Glomerular visceral epithelial cell (primary cell): ENCODE data around the gene LPP.

Source experiments
- DNase-seq: peaks from one replicate; pipeline ENCODE4 v3.0.0-alpha.2; 2016; ENCODE audit errors: extremely low spot score

LPP gene

DNA sequence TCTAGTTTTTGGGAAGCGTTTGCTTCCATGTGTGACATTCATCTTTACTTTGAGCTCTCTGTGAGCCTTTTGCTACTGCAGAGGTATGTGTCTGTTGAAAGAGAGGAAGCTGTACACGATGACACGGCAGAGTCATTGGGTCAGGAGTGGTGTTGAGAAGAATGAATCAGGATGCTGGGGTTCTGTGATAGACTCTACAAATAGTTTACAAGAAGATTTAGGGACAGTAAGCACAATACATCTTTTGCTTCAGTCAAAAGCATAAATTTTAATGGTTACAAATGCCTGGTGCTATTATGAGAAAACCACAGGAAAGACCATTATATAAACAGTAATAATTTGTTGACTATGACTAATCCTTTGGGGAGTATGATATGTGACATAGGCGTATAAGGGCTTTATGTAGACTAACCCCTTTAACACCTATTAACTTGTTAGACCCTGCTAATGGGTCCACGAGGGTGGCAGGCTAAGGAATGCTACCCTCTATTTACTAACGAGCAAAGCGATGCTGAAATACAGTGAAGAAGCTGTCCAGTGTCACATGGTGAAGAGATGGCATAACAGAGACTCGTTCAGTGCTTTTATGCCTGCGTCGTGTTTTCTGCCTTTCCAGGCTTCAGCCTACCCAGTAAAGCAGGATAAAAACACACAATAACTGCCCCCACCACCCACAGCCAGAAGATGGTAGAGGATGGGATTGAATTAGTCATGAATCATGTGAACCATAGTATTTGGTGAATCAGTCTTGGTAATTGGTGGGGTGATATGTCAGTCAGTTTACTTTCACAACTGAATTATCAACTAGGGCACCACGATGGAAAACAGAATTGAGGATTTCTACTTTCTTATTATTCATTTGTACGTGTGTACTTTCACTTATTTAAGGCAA, 118.8 kb downstream of the LPP start:
- DNase-seq: peak; percentile 64

DNA sequence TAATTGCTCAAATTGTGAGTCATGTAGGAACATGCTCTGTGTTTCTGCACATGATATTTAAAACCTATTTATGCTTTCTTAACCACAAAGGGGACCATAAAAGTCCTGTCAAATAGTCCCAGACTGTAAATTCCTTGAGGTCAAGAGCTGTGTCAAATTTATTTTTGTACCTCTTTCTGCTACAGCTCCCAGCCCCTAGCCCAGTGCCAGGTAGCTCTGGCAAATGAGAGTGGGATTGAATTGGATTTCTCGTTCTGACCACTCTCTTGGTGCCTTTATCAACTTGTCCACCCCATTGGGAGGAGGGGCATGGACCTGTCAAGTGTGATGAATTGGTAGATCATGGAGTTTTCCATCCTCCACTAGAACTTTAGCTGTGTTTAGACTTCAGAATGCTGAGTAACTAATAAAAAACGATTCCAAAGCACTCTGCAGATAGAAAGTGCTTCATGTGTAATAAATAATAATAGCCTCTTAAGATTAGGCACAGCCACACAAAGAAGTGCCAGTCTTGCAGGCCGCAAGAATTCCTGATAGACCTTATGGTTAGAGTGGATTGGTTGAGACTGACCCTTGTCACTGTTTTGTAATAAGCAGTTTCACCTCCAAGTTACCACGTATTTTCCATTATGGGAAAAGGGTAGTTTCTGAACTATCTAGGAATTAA, 120.4 kb downstream of the LPP start:
- DNase-seq: peak; percentile 45

- DNase-seq: no peak
Observed at GRCh38 chr3:188276375-188276774, 122.4 kb downstream of the LPP start.

DNA sequence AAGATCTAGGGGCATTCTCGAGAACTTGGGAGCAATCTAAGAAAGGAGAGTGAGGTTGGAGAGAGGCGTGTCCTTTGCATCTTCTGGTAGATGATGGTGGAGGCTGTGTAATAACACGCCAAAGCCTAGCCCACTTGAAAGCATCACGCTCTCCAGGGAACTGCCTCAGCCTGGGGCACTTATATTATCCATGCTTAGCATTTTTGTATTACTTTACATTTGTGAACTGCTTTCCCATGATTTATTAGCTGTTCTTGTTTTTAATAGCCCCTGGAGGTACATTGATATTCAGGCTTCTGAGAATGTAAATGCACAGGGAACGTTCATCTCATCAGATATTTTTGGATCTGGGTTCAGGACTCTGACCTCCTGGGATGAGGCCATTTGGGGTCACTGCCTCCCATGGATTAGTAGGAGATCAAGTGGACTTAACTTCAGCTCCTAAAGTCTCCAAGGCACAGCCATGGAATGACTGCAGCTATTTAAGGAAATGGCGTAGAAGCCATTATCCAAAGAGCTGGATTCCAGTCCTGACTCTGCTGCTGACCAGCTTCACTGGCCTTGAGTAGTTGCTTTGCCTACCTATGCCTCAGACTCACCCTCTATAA, 124.9 kb downstream of the LPP start:
- DNase-seq: no peak

DNA sequence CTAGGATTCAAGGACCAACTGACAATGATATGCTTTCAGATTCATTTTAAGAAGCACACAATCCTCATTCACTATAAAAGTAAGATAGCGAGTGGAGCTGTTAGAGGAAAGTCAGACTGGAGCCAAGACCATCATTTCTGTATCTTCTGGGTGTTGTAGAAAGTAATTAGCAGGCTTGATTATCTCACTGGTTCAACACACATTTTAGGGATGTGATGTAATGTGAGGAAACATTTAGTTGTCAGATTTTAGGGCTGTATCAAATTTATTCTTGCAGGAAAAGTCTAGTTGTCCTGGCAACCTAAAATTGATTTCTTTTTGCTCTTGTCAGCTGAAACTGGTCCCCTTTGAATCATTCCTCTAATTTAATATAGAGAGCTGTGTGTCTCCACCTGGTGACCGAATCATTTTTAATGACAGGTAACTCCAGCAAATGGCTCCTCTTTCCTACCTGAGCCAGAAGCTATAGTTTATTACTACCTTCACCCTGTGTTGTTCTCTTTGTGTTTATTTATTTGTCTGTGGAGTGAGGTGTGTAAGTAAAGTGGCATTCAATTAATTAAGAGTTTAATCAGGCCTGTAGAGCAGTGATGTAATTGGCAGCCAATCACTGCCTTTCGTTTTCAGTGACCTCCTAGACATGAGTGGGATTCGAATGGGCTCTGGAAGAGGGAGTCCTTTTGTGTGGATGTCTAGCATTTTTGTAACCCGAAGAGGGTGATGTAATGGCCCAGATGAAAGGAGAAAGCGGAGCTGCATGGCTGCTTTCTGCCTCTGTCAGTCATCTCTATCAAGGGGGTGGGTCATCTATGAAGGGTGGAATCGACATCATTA, 125.8 kb downstream of the LPP start:
- no peak for DNase-seq

DNA sequence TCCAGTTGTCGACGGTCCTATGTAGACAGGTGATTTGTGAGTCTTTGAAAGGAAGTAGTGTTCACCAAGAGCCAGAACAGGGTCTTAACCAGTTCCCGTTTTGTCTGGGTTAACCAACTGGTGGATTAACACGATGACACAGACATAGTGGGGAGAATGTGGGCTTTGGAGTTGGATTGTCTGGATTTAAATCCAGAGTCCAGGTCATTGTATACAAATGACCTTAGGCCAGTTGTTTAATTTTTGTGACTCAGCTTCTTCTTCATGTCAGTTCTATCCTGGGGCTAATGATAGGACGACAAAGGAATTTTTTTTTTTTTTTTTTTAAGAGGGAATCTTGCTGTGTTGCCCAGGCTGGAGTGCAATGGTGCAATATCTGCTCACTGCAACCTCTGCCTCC, 126.7 kb downstream of the LPP start:
- DNase-seq: no peak

GRCh38 chr3:188282871-188283270, 128.9 kb downstream of the LPP start:
- DNase-seq: no peak

DNA sequence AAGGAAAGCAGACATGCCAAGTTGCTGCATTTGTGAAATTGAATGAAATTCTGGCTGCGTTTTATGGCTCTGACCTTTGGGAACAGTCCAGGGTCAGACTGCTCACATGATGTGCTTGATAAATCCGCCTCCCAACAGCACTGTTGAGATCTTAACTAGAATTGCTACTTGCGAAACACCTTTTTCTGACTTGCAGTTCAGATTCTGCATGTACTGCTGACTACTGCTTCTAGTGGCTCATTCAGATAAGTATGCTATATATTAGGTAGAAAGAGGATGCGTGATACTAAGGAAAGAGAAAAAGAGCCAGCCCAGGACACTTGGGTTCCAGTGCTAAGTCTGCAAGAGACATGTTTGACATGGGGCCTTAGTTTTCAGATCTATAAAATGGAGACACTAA, 129.4 kb downstream of the LPP start:
- no peak for DNase-seq

- no peak for DNase-seq
Observed at GRCh38 chr3:188284455-188285212, 130.7 kb downstream of the LPP start.

DNA sequence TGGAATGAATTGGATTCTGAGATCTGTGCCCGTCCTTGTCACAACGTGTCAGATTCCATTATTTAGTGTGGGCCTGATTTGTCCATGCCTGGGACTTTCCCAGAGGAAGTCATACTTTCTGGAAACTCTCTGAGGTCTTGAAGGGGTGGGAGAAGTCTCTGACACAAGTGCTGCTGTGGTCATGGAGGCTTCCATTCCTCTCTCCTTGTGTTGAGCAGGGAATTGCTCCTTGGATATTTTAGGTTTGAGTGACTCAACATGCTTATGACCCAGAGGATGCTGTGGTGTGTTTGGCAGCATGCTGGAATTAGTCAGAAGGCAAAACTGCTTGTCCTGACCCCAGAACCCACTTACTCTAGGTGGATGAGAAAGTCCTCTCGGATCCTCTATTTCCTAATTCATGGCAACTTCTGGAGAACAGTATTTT, 132.1 kb downstream of the LPP start:
- DNase-seq: peak; percentile 96

DNA sequence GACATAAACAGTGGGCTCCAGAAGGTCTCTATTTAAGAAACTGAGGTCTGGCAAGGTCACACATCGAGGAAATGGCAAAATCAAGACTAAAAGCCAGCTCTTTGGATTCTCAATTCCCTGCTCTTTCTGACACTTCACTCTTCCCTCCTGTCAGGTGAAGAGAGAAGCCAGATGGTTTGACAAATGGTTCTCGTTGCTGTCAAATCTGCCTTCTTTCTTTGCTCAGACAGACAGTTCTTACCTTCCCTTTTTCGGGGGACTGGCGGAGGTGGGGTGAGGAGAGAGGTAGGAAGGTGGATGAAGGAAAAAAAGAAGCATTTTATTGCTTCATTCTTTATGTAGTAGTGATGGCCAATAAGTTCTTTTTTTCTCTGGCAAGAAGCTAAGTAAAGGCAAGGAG, 133.4 kb downstream of the LPP start:
- DNase-seq: no peak

- no peak for DNase-seq
Observed at GRCh38 chr3:188287762-188288505, 134.0 kb downstream of the LPP start.

GRCh38 chr3:188292251-188292650, 138.3 kb downstream of the LPP start:
- DNase-seq: no peak

DNA sequence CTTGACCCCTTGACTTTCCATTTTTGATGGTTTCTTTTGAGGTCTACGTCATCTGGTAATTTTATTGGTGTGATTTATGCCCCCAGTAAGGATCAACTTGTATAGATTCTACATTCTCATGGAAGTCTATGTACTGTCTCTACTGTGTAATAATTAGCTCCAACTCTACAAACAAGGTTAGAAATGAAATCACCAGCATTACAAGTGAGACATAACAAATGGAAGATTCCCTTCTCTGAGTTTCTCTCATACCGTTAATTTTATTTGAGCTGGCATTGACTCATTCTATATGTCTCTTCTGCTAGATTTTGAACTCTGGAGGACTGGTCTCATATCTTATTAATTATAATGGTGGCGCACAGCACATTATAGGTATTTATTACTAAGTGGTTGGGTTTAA, 138.9 kb downstream of the LPP start:
- DNase-seq: no peak

- no peak for DNase-seq
Observed at GRCh38 chr3:188294113-188294512, 140.2 kb downstream of the LPP start.

DNA sequence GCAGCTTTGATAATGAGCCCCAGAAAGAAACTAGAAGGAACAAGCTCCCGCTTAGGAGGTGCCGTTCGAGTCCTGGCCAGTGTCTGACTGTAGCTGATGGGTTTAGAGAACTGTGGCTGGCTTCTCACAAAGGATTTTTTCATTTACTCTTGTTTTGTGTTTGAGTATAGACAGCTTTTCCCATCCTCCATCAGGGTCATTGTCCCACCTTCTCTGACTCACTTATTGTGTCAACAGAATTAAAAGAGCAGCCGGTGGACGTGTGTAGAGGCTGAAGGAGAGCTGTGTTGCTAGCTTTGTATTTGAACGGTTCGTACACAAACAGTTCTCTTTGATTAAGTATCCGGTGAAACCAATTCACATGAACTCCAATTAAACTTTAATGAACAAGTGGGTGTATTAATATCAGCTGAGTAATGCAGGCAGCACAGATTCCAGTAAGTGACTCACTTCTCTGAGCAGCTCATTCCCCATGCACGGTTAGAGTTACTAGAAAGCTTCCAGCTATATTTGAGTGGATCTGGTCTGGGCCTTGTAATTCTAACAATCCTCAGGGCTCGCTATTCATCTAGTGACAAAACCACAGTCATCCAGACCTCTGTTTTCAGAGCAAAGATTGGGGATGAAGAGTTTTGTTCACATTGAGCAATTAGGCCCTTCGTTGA, 141.0 kb downstream of the LPP start:
- DNase-seq: peak; percentile 87

- DNase-seq: no peak
Observed at GRCh38 chr3:188295876-188296275, 141.9 kb downstream of the LPP start.

- DNase-seq: peak; percentile 59
Observed at GRCh38 chr3:188296761-188297612, 143.0 kb downstream of the LPP start.

DNA sequence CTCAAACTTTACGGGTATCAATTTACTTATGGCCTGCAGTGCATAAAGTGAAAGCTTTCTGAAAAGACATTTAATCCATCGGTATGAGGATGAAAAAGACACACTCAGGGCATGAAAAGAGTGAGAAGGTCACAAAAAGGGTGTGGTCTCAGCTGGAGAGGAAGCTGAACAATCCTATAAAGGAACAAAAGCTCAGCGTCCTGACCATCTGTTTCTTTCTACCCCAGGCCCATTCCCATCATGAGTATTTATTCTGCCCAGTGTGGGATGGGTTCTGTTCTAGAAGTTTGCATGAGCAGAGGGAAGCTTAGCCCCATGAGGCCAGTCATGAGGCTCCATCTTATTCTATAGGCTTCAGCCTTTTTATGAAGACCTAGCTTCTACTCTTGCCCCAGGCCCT, 144.6 kb downstream of the LPP start:
- DNase-seq: no peak
